SH-SY5Y (cell line): ENCODE measurements around the gene OTOGL.

Source experiments
- GATA2 ChIP-seq: IDR thresholded peaks from 2 replicates; pipeline ENCODE4 v1.6.1; 2011; ENCODE audit warnings: mild to moderate bottlenecking, low read depth, low read length
- GATA3 ChIP-seq: IDR thresholded peaks from 2 replicates; pipeline ENCODE4 v1.6.1; 2011; ENCODE audit warnings: low read depth, mild to moderate bottlenecking, low read length, moderate library complexity

DNA sequence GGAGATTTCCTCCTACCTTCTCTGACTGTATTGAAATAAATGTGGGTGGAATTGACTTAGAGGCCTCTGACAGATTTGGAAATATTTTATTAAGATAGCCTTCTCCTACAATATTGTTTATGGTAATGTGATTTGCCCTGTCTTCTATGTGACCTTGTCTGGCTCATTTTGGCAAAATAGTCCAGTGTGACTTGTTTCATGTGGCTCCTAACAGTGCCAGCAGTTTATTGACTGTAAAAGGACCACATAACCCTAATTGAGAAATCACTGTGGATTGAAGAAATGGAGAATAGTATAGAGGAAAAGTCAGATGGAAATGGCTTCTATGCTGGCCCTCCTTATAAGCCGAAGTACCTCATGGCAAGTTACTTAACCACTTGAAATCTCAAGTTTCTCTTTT lies 173.8 kb downstream of the OTOGL start:
- TF ChIP-seq GATA2 (no peak), GATA3 (no peak)
